Activated T-cell treated with anti-CD3 and anti-CD28 coated beads for 1 hour (primary cell): ENCODE data around the gene CHCHD6.

ENCODE experiments used
- DNase-seq: peaks from one replicate; pipeline ENCODE4 v3.0.0-alpha.2; 2020; ENCODE audit warnings: low read depth

Gene CHCHD6

DNA sequence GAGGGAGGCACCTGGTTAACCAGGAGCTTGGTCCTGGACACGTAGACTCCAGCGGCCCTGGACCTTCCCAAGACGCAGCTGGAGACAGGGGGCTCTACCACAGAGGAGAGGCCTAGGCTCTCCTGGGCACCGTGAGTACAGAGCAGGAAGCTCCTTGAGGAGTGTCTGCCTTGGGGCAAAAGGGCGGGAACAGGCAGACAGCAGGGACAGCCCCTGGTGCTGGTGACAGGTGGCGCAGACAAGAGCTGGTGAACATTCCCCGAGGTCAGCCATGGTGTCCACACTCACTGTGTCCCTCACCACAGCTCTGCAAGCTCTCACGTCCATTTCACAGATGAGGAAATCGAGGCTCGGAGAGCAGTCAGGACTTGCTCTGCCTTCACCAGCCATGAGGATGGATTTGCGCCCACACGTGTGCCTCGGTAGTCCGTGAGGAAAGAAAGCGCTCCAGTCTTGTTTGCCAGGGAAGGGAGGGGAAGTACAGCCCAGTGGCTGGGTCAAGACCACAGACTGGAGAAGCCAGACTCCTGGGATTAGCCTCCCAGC, 276.3 kb downstream of the CHCHD6 start:
- no peak for DNase-seq

- no peak for DNase-seq
Observed at GRCh38 chr3:126982126-126982470, 278.1 kb downstream of the CHCHD6 start.

DNA sequence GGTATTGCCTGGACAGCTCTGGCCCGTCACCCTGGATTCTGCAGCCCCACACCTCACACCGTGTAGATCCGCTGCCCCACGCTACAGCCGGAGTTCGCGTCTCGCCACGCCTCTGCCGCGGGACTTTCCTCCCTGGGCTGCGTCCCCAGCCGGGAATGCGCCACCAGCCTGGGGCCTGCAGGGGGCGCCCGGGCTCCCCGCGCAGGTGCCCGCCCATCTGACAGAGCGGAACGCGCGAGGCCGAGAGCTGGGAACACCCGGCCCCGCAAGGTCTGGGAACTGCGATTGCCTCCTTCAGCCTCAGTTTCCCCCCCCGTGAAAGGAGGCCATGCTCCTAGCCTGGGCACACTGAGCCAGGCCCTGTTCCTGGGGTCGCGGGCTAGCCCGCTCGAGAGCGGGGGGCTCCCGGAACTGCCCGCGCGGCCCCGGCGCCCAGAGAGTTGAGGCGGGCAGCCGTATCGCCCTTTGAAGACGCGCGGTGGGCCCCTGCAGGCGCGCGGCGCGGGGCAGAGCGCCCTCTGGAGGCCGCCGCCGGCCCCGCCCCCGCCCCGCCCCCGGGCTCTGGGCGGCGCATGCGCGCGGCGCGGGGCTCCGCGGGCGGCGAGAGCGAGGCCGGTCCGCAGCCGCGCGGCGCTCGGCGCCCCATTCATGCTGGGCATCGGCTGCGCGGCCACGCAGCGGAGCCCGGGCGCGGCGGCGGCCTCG, 278.6 kb downstream of the CHCHD6 start, which contains the start of gene PLXNA1:
PLXNA1 (plus strand) TSS at position 645 of the 705 bp plus-strand sequence. CDS start 5,479 bp downstream, outside the sequence.
- DNase-seq, result peak; percentile 80

GRCh38 chr3:126983276-126983652, 279.2 kb downstream of the CHCHD6 start:
- DNase-seq, result no peak

- DNase-seq, result peak; percentile 14
Observed at GRCh38 chr3:126983653-126984390, 279.8 kb downstream of the CHCHD6 start.

DNA sequence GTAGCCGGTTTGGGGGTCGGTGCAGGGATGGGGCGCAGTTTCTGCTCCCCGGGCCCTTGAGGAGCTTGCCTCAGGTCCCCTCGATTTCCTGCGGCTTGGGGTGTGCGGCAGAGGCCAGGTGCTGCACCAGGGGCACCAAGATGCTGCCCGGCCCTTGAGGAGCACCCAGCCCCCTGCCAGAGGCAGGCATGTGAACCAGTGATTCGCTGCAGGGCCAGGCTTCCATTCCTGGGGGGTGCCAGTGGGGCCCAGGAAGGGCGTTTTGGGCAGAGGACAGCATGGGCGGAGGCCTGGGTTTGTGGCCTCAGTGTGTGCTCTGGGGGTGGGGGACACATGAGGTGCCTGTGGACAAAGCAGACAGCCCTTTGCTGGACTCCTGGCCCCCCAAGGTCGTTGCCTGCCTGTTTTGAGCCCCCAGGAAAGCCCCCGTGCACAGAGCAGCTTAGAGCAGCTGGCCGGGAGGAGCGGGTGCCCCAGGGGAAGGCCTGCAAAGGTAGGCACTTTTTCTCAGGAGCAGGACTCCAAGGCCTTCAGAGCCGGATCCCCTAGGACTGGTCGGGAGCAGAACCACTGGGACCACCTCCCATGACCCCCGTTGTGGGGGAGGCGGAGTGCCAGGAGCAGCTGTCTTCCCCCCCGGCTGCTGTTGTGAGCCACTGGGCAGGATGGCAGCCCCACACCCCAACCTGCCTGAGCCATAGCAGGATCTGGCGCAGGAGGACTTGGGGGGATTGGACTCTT, 280.5 kb downstream of the CHCHD6 start:
- no peak for DNase-seq

DNA sequence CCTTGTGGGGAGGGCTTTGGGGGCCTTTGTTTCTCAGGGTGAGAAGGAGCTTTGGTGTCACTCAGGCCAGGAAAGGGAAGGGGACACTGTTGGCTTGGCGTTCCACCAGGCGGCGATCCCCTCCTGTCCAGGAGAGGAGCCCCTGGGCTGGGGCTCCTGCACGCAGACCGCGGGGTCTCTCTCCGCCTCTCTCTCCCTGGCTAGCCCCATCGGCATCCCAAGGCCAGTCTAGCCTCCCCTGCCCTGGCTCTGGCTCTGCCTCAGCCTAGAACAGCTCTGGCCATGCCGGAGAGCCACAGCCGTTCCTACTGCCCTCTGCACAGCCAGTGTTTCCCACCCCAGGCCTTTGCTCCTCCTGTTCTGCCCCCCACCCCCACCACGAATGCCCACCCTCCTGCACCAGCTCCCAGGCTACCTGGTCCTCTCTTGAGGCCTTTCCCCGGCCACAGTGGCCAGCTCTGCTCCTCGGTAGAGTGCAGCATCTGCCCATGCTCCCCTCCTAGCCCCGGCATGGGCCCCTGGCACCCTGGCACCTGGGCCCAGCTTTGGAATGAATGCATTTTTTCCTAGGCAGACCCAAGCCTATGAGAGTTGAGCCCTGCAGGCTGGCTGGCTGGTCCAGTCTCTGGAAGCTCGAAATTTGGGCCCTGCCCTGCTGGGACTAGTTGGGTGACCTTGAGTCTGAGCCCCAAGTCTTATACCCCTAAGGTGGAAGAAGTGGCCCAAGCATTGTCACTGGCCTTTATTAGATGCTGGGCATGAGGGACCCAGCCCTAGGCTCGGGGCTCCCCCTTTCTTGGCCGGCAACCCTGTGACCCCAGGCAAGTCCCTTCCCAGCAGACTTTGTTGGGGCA, 281.3 kb downstream of the CHCHD6 start:
- DNase-seq, result no peak

GRCh38 chr3:126986001-126986400, 282.0 kb downstream of the CHCHD6 start:
- DNase-seq, result no peak

DNA sequence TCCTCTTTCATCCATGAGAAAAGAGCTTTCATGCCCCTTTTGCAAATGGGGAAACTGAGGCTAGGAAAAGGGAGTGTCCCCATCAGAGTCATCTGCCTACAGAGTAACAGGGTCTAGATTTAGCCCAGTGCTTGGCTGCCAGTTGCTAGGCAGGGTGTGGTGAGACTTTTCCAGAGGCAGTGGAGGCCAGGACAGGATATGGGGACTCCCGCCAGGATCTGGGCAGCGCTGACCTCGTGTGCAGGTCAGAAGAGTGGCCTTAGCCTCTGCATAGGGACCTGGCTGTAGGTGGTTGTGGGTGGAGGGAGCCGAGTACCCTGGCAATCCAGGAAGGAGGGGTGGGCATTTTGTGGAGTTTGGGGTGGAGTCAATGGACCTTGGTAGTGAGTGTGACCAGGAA, 283.1 kb downstream of the CHCHD6 start:
- DNase-seq, result no peak

DNA sequence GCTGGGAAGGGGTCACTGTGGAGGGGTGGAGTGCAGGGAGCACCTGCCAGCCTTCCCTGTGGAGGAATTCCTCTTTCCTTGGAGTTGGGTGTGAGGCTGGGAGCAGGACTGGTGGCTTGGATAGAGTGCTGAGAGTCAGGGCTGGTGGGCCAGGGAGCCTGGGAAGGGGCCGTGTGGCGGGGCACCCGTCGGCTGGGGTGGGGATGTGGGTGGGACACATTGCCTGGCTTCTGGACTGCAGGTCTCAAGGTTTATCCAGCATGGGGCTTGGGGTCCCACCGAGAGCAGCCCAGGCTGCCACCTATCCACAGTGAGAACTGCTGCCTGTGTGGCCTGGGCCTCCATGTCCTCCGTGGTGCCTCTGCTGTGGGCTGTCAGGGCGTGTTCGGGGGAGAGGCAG, 283.6 kb downstream of the CHCHD6 start:
- DNase-seq, result no peak

- DNase-seq, result no peak
Observed at GRCh38 chr3:126988451-126989021, 284.5 kb downstream of the CHCHD6 start.

- DNase-seq, result no peak
Observed at GRCh38 chr3:126989316-126990023, 285.4 kb downstream of the CHCHD6 start.

DNA sequence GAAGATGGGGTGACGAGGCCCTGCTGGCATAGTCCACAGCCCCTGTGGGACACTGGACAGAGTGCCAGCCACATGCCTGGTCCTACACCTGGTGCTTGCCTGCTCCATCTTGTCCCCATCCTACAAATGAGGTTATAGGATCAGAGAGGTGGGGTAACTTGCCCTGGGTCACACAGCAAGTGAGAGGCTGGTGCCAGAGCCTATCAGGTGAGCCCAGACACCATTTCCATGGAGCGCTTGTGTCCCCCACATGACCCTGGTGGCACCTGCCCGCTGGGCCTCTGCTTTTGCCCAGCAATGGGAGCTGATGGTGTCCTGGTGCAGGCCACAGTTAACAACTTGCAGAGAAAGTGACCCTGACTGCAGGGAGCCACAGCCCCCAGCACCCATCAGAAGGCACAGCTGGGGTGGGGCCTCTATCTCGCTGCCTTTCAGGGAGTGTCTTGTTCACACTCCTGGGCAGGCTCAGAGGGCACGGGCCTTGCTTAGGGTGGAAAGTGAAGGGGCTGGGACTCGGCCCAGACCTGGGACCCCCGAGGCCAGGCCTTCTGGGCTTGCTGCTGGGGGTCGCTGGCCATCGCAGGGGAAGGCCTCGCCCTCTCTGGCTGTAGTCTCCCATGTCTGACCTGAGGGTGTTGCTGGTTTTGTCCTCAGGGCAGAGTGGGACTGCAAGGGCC, 286.1 kb downstream of the CHCHD6 start:
- DNase-seq, result no peak

GRCh38 chr3:126990890-126991289, 286.9 kb downstream of the CHCHD6 start:
- no peak for DNase-seq

DNA sequence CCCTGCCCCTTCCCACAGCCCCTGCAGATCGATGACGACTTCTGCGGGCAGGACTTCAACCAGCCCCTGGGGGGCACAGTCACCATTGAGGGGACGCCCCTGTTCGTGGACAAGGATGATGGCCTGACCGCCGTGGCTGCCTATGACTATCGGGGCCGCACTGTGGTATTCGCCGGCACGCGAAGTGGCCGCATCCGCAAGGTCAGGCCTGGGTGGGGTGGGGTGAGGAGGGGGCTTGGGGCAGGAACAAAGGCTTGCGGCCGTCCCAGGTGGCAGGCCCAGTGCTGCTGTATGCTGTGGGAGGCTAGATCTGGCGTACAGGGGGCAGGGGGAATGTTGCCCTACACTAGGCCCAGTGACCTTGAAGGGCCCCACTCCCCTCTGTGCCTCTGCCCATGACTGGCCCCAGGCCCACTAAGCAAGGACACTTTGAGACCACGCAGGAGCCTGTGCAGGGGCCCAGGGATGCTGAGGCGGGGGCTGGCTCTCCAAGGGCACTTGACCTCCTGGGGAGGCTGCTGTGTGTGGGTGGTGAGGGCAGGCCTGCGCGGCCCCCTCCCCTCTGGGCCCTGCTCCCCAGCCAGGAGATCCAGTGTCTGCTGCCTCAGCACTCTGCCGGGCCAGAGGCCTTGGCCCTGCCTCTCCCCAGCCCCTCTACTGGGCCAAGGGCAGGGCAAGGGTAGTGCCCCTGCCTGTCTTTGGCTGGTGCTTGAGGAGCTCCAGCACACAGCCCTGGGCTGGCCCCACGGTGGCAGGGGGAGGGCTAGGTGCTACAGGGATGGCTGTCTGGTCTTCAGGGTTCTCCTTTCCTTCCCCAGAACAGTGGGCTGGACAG, 287.5 kb downstream of the CHCHD6 start:
- no peak for DNase-seq

DNA sequence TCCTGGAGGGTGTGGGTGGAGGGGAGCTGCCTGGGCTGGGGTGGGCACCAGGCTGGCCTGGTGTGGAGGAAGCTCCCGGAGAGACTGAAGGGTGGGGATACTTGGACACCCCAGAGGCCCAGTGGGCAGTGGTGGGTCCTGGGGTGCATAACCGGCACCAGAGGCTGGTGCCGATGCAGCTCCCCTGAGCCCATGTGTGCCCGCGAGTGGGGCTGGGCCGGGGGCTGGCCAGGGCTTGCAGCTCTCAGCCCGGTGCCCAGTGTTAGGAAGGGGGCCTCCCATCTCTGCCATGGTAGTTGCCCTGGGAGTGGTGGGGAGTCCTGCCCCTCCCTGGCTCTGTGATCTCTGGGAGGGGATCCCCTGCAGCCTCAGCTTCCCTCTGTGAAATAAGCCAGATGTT, 288.2 kb downstream of the CHCHD6 start:
- DNase-seq, result no peak

DNA sequence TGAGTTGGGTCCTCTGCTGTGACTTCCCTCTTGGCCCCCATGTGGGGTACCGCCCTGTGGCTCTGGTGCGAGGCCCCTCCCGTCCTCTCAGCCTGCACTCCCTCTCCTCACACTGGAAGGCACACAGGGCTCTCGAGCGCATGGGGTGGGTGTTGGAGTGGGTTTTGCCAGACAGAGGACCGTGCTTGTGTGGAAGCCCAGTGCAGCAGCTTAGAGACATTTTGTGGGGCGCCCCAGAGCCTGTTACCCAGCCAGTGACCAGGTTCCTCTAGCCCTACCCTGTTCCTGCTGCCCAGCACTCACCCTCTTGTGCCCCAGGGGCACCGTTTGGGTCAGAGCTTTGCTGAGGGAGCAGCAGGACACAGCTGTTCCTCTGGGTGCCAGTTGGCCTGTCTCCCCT, 288.7 kb downstream of the CHCHD6 start:
- DNase-seq, result no peak

- no peak for DNase-seq
Observed at GRCh38 chr3:126993436-126993835, 289.4 kb downstream of the CHCHD6 start.

- DNase-seq, result no peak
Observed at GRCh38 chr3:126994661-126995245, 290.7 kb downstream of the CHCHD6 start.
